Neural progenitor cell (in vitro differentiated cells): ENCODE measurements around the gene OR51G1. TPM values are rescaled to one million over a fixed set of nuclear protein-coding genes. Genes with fewer than 3 reads are reported as not detected.
"Not testable (repeated sequence)": the region's sequence is repeated elsewhere in the genome, so short reads cannot be mapped to it uniquely, and the experiment has no call there.

ENCODE experiments used
- DNase-seq: peaks from one replicate; pipeline ENCODE4 v3.0.0-alpha.2; 2016; ENCODE audit warnings: low spot score
- H2AFZ ChIP-seq: fragments of 200-600 bp; sonication (generic); replicated peaks from 2 replicates; pipeline ENCODE4 v1.6.1; 2016; ENCODE audit warnings: antibody characterized with exemption
- H3F3A ChIP-seq: fragments of 200-600 bp; sonication (generic); 2 replicates; pipeline ENCODE4 v1.6.1; 2016; ENCODE audit warnings: antibody characterized with exemption, low read depth
- H3K27ac ChIP-seq: fragments of 200-600 bp; sonication (generic); 2 replicates; pipeline ENCODE4 v1.5.1; 2016; ENCODE audit warnings: mild to moderate bottlenecking
- H3K27me3 ChIP-seq: fragments of 200-600 bp; sonication (generic); 2 replicates; pipeline ENCODE4 v1.6.1; 2016; ENCODE audit warnings: mild to moderate bottlenecking, moderate library complexity
- H3K36me3 ChIP-seq: fragments of 200-600 bp; sonication (generic); 2 replicates; pipeline ENCODE4 v1.5.1; 2016
- H3K4me1 ChIP-seq: fragments of 200-600 bp; sonication (generic); 2 replicates; pipeline ENCODE4 v1.6.1; 2016; ENCODE audit warnings: mixed run types
- H3K4me2 ChIP-seq: fragments of 200-600 bp; sonication (generic); 2 replicates; pipeline ENCODE4 v1.6.1; 2016
- H3K4me3 ChIP-seq: fragments of 200-600 bp; sonication (generic); 2 replicates; pipeline ENCODE4 v1.5.1; 2016
- H3K79me2 ChIP-seq: fragments of 200-600 bp; sonication (generic); 2 replicates; pipeline ENCODE4 v1.6.1; 2016; ENCODE audit warnings: low read depth
- H3K9ac ChIP-seq: fragments of 200-600 bp; sonication (generic); 2 replicates; pipeline ENCODE4 v1.6.1; 2016
- H3K9me3 ChIP-seq: fragments of 200-600 bp; sonication (generic); 2 replicates; pipeline ENCODE4 v1.5.1; 2016; ENCODE audit warnings: low read depth
- H4K20me1 ChIP-seq: fragments of 200-600 bp; sonication (generic); 2 replicates; pipeline ENCODE4 v1.6.1; 2016; ENCODE audit warnings: low read depth
- H3K27ac Mint-ChIP-seq: 3 replicates; pipeline ENCODE4 v1.8.0; 2021; ENCODE audit warnings: mixed read lengths
- H3K27me3 Mint-ChIP-seq: 2 replicates; pipeline ENCODE4 v1.8.0; 2022; ENCODE audit warnings: low read depth, mild to moderate bottlenecking, inconsistent platforms, moderate library complexity, mixed read lengths; ENCODE audit not compliant: insufficient read depth
- H3K36me3 Mint-ChIP-seq: 3 replicates; pipeline ENCODE4 v1.8.0; 2021; ENCODE audit warnings: mixed read lengths
- H3K4me1 Mint-ChIP-seq: 3 replicates; pipeline ENCODE4 v1.8.0; 2021; ENCODE audit warnings: mixed read lengths
- H3K4me3 Mint-ChIP-seq: 3 replicates; pipeline ENCODE4 v1.8.0; 2021; ENCODE audit warnings: mild to moderate bottlenecking, moderate library complexity, mixed read lengths
- H3K9me3 Mint-ChIP-seq: 3 replicates; pipeline ENCODE4 v1.8.0; 2020; ENCODE audit warnings: mixed read lengths
- EZH2 ChIP-seq: fragments of 200-600 bp; sonication (generic); IDR thresholded peaks from 2 replicates; pipeline ENCODE4 v1.6.1; 2017; ENCODE audit warnings: antibody characterized with exemption, mild to moderate bottlenecking, moderate library complexity
- EZH2phosphoT487 ChIP-seq: fragments of 200-600 bp; sonication (generic); IDR thresholded peaks from 2 replicates; pipeline ENCODE4 v1.6.1; 2017; ENCODE audit warnings: antibody characterized with exemption
- total RNA-seq: library from RNA; depleted of rRNA; stranded (reverse); fragments of >200 nt; gene quantifications from 2 replicates; pipeline ENCODE4 v1.2.3, GENCODE V29; 2015; ENCODE audit warnings: low replicate concordance
- TF ChIP-seq, protein P1 (sequence below): fragments of 200-600 bp; sonication (generic); IDR thresholded peaks from 2 replicates; pipeline ENCODE4 v1.5.1; 2017; ENCODE audit warnings: antibody characterized with exemption, mild to moderate bottlenecking

Gene OR51G1
- total RNA-seq, 1 donor from 2014 or later: not detected

DNA sequence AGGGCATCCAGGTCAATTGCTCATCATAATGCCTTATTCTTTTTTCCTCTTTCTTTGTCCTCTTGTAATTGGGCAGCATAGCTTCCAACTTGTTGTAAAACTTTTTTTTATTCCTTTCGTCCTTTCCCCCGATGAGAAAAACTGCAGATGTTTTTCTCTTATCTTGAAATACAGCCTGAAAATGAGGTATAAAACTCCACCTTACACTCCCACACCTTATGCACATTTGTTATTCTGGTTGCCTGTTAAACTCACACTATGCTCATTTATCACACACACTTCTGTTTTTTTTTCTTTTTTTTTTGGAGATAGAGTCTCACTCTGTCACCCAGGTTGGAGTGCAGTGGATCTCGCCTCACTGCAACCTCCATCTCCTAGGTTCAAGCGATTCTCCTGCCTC is 33.3 kb upstream of the OR51G1 start:
- Histone ChIP-seq H3K79me2 (no peaks in the 10 kb centered on the region), H3F3A (no peaks in the 10 kb centered on the region), H3K4me3 (no peak overlapping the region), H4K20me1 (no peaks in the 10 kb centered on the region), H3K9ac (no peak overlapping the region), H3K36me3 (no peaks in the 10 kb centered on the region), H3K4me1 (no peaks in the 10 kb centered on the region), H2AFZ (no peak overlapping the region), H3K27ac (no peak overlapping the region), H3K4me2 (no peak overlapping the region), H3K27me3 (no peaks in the 10 kb centered on the region), H3K9me3 (no peaks in the 10 kb centered on the region)
- TF ChIP-seq, protein P1, sequence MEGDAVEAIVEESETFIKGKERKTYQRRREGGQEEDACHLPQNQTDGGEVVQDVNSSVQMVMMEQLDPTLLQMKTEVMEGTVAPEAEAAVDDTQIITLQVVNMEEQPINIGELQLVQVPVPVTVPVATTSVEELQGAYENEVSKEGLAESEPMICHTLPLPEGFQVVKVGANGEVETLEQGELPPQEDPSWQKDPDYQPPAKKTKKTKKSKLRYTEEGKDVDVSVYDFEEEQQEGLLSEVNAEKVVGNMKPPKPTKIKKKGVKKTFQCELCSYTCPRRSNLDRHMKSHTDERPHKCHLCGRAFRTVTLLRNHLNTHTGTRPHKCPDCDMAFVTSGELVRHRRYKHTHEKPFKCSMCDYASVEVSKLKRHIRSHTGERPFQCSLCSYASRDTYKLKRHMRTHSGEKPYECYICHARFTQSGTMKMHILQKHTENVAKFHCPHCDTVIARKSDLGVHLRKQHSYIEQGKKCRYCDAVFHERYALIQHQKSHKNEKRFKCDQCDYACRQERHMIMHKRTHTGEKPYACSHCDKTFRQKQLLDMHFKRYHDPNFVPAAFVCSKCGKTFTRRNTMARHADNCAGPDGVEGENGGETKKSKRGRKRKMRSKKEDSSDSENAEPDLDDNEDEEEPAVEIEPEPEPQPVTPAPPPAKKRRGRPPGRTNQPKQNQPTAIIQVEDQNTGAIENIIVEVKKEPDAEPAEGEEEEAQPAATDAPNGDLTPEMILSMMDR: no peak
- TF ChIP-seq EZH2 (no peak), EZH2phosphoT487 (no peak)
- no peak overlapping the region for H3K27ac Mint-ChIP-seq
- no peaks in the 10 kb centered on the region for H3K4me1 Mint-ChIP-seq
- no peaks in the 10 kb centered on the region for H3K36me3 Mint-ChIP-seq
- no peak overlapping the region for H3K4me3 Mint-ChIP-seq
- no peaks in the 10 kb centered on the region for H3K9me3 Mint-ChIP-seq
- no peak for DNase-seq
- peaks cover 2% of the 10 kb centered on the region for H3K27me3 Mint-ChIP-seq

DNA sequence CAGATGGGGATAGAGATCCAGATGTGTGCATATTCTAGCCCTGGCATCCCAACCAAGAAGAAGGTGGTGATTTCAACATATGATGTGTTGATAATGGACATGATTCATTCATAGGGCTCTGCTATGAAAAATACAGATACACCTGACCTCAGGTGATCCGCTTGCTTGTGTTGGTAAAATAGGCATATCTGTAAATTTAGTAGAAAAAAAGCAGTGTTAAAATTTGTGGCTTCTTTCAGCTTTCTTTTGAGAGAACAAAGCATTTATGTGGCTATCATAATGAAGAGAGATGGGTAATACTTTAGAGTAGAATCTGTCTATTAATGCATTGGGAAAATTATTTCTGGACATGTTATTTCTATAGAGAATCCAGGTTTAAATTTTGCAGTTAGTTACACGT is 31.5 kb upstream of the OR51G1 start, which contains the start of gene OR51A2:
Gene OR51A2 (minus strand): TSS at position 101 of the 400 bp plus-strand sequence. CDS start 0 bp downstream, at position 101.
- H3K27me3 ChIP-seq, H3K4me3 ChIP-seq, H3K27ac Mint-ChIP-seq, H3K79me2 ChIP-seq, H3K27me3 Mint-ChIP-seq, DNase-seq, H3K4me1 Mint-ChIP-seq, H3K9me3 Mint-ChIP-seq, H3K9ac ChIP-seq, H3K4me3 Mint-ChIP-seq, H3F3A ChIP-seq, H3K27ac ChIP-seq, H3K36me3 ChIP-seq, H3K4me2 ChIP-seq, H2AFZ ChIP-seq, H4K20me1 ChIP-seq, H3K9me3 ChIP-seq, H3K36me3 Mint-ChIP-seq, H3K4me1 ChIP-seq: not testable (repeated sequence)

DNA sequence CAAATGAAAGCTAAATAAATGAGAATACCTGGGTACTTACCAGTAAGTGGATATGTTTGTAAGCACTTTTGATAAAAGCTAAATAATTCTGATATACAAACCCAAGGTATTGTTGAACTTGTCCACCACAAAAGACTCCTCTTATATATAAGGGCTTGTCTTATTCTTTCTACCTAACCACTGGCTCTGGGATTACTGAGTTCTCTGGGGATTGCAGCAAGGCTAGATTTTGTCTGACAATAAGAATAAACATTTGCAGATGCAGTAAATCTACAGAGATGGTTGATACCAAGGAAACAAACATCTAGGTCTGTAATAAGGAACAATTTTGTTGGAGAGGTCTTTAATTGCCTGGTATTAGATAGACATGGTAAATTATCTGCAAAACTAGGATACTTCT is 23.4 kb upstream of the OR51G1 start, which contains the start of gene OR51A4:
Gene OR51A4 (minus strand): TSS at position 101 of the 400 bp plus-strand sequence. CDS start 505 bp downstream, outside the sequence.
- no peak for TF ChIP-seq EZH2
- no peak for TF ChIP-seq EZH2phosphoT487
- TF ChIP-seq, protein P1: no peak
- no peaks in the 10 kb centered on the region for H3K4me1 Mint-ChIP-seq
- H3K36me3 Mint-ChIP-seq: no peaks in the 10 kb centered on the region
- no peak within 1 kb of the TSS for H2AFZ ChIP-seq
- H3K27ac Mint-ChIP-seq: no peak within 1 kb of the TSS
- H3K4me1 ChIP-seq: no peaks in the 10 kb centered on the region
- H3K27me3 Mint-ChIP-seq: peaks cover 2% of the 10 kb centered on the region
- H4K20me1 ChIP-seq: no peaks in the 10 kb centered on the region
- no peaks in the 10 kb centered on the region for H3K9me3 ChIP-seq
- no peaks in the 10 kb centered on the region for H3F3A ChIP-seq
- H3K27ac ChIP-seq: no peak within 1 kb of the TSS
- no peaks in the 10 kb centered on the region for H3K27me3 ChIP-seq
- H3K36me3 ChIP-seq: no peaks in the 10 kb centered on the region
- H3K4me2 ChIP-seq: no peak within 1 kb of the TSS
- no peak within 1 kb of the TSS for H3K9ac ChIP-seq
- DNase-seq: no peak
- no peaks in the 10 kb centered on the region for H3K9me3 Mint-ChIP-seq
- H3K4me3 ChIP-seq: no peak within 1 kb of the TSS
- H3K79me2 ChIP-seq: no peaks in the 10 kb centered on the region
- H3K4me3 Mint-ChIP-seq: no peak within 1 kb of the TSS

DNA sequence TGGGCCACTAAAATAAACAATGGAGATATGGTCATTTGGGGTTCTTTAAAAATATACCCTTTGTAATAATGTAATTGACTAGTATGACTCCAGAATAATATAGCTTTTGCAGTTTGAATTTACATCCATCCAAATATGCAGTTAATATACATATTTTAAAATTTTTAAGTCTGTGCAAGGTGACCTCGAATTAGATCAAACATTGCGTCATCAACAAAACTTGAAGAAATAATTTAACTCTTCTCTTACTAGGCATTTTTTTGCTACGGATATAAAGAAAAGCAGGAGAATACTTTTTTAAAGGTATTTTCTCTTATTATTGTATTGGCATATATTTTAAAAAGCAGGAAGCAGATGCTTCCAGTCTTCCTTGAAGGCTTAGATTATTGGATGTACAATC is 12.6 kb upstream of the OR51G1 start:
- no peaks in the 10 kb centered on the region for H3F3A ChIP-seq
- Mint-ChIP-seq H3K27ac (no peak overlapping the region), H3K9me3 (no peaks in the 10 kb centered on the region), H3K4me1 (no peaks in the 10 kb centered on the region), H3K36me3 (no peaks in the 10 kb centered on the region), H3K4me3 (no peak overlapping the region), H3K27me3 (no peaks in the 10 kb centered on the region)
- no peaks in the 10 kb centered on the region for H4K20me1 ChIP-seq
- TF ChIP-seq EZH2: no peak
- no peak for TF ChIP-seq EZH2phosphoT487
- TF ChIP-seq, protein P1: no peak
- no peaks in the 10 kb centered on the region for H3K9me3 ChIP-seq
- H3K79me2 ChIP-seq: no peaks in the 10 kb centered on the region
- no peak overlapping the region for H3K27ac ChIP-seq
- H3K27me3 ChIP-seq: no peaks in the 10 kb centered on the region
- H3K4me1 ChIP-seq: no peaks in the 10 kb centered on the region
- no peaks in the 10 kb centered on the region for H3K36me3 ChIP-seq
- no peak for DNase-seq
- no peak overlapping the region for H3K9ac ChIP-seq
- no peak overlapping the region for H2AFZ ChIP-seq
- H3K4me3 ChIP-seq: no peak overlapping the region
- no peak overlapping the region for H3K4me2 ChIP-seq
